Smooth muscle cell (in vitro differentiated cells): ENCODE results near the gene NEDD9. TPM values are rescaled to one million over a fixed set of nuclear protein-coding genes. Genes with fewer than 3 reads are reported as not detected.

Source experiments
- DNase-seq: peaks from one replicate; lab custom pipeline; 2025; ENCODE audit not compliant: unreplicated experiment; lab: John Stamatoyannopoulos, UW
- H2AFZ ChIP-seq: fragments of 200-600 bp; sonication (generic); 2 replicates; pipeline ENCODE4 v1.6.0; 2016; ENCODE audit warnings: antibody characterized with exemption, low read depth, mild to moderate bottlenecking
- H3F3A ChIP-seq: fragments of 200-600 bp; sonication (generic); 2 replicates; pipeline ENCODE4 v1.6.0; 2017; ENCODE audit warnings: antibody characterized with exemption, low read depth
- H3K27ac ChIP-seq: fragments of 200-600 bp; sonication (generic); 2 replicates; pipeline ENCODE4 v1.5.1; 2016; ENCODE audit warnings: low read depth, mild to moderate bottlenecking
- H3K27me3 ChIP-seq: fragments of 200-600 bp; sonication (generic); 2 replicates; pipeline ENCODE4 v1.6.1; 2016; ENCODE audit warnings: low read depth, mild to moderate bottlenecking
- H3K36me3 ChIP-seq: fragments of 200-600 bp; sonication (generic); 2 replicates; pipeline ENCODE4 v1.5.1; 2016; ENCODE audit warnings: low read depth
- H3K4me1 ChIP-seq: fragments of 200-600 bp; sonication (generic); 2 replicates; pipeline ENCODE4 v1.5.1; 2016; ENCODE audit warnings: low read depth
- H3K4me2 ChIP-seq: fragments of 200-600 bp; sonication (generic); 2 replicates; pipeline ENCODE4 v1.6.0; 2016; ENCODE audit warnings: mild to moderate bottlenecking
- H3K4me3 ChIP-seq: fragments of 200-600 bp; sonication (generic); 2 replicates; pipeline ENCODE4 v1.5.1; 2016; ENCODE audit warnings: mild to moderate bottlenecking
- H3K79me2 ChIP-seq: fragments of 200-600 bp; sonication (generic); 2 replicates; pipeline ENCODE4 v1.6.0; 2016; ENCODE audit warnings: low read depth, mild to moderate bottlenecking
- H3K9ac ChIP-seq: fragments of 200-600 bp; sonication (generic); 2 replicates; pipeline ENCODE4 v1.6.0; 2016; ENCODE audit warnings: low read depth
- H3K9me3 ChIP-seq: fragments of 200-600 bp; sonication (generic); replicated peaks from 2 replicates; pipeline ENCODE4 v1.5.1; 2016; ENCODE audit warnings: low read depth
- H4K20me1 ChIP-seq: fragments of 200-600 bp; sonication (generic); 2 replicates; pipeline ENCODE4 v1.6.0; 2016; ENCODE audit warnings: low read depth
- CTCF ChIP-seq: fragments of 200-600 bp; sonication (generic); IDR thresholded peaks from 2 replicates; pipeline ENCODE4 v1.5.1; 2017; ENCODE audit warnings: borderline replicate concordance, mild to moderate bottlenecking, antibody characterized with exemption; ENCODE audit not compliant: insufficient read depth, poor library complexity, severe bottlenecking
- WGBS: methylation state at CpG from one replicate; pipeline ENCODE4 v1.1.7; 2016; ENCODE audit warnings: low lambda C conversion rate; 5-methylcytosine and 5-hydroxymethylcytosine counted together
- polyA plus RNA-seq: library from polyadenylated mRNA; unstranded; fragments of >200 nt; fragmentation: Nextera tagmentation; extraction: Ambion mirVana; gene quantifications from 2 replicates; pipeline ENCODE4 v1.2.1, GENCODE V29; 2016
- total RNA-seq: library from RNA; depleted of rRNA; stranded (reverse); fragments of >200 nt; gene quantifications from 2 replicates; pipeline ENCODE4 v1.2.3, GENCODE V29; 2014

NEDD9 gene
- total and polyA plus RNA-seq, 2 experiments from 2014 or later, result 85.6 to 127 TPM

GRCh38 chr6:11218538-11219399 is 13.7 kb downstream of the NEDD9 start:
- Histone ChIP-seq H2AFZ (no peak overlapping the region), H3K4me3 (no peak overlapping the region), H3K79me2 (peaks cover 100% of the 10 kb centered on the region), H3K9me3 (no peaks in the 10 kb centered on the region), H3K9ac (peak overlapping the region; percentile 84), H3K36me3 (no peaks in the 10 kb centered on the region), H3F3A (peaks cover 35% of the 10 kb centered on the region), H3K4me2 (peak overlapping the region; percentile 70), H3K4me1 (peaks cover 35% of the 10 kb centered on the region), H3K27ac (peak overlapping the region; percentile 99), H3K27me3 (no peaks in the 10 kb centered on the region), H4K20me1 (peaks cover 100% of the 10 kb centered on the region)
- WGBS, result 25% methylated on average over 12 of the region's 12 CpGs
- no peak for DNase-seq
- no peak for TF ChIP-seq CTCF

GRCh38 chr6:11218102-11218442 is 14.4 kb downstream of the NEDD9 start:
- Histone ChIP-seq H3K4me1 (peaks cover 31% of the 10 kb centered on the region), H2AFZ (no peak overlapping the region), H3K27me3 (no peaks in the 10 kb centered on the region), H3K27ac (peak overlapping the region; percentile 99), H3K79me2 (peaks cover 100% of the 10 kb centered on the region), H3F3A (peaks cover 34% of the 10 kb centered on the region), H4K20me1 (peaks cover 100% of the 10 kb centered on the region), H3K9me3 (no peaks in the 10 kb centered on the region), H3K36me3 (no peaks in the 10 kb centered on the region), H3K4me3 (no peak overlapping the region), H3K9ac (peak overlapping the region; percentile 84), H3K4me2 (peak overlapping the region; percentile 70)
- DNase-seq, result no peak
- TF ChIP-seq CTCF, result no peak
- WGBS, result 90% methylated on average over 3 of the region's 3 CpGs

- H3K27ac ChIP-seq, result peak overlapping the region; percentile 99
- no peak for DNase-seq
These were observed 14.9 kb downstream of the NEDD9 start for GRCh38 chr6:11217360-11218101.

More at GRCh38 chr6:11217360-11218101, 14.9 kb downstream of the NEDD9 start:
- H2AFZ ChIP-seq, result no peak overlapping the region
- H3K4me1 ChIP-seq, result peaks cover 31% of the 10 kb centered on the region
- 72% methylated on average over 4 of the region's 4 CpGs for WGBS
- H3K4me2 ChIP-seq, result peak overlapping the region; percentile 70
- no peak for TF ChIP-seq CTCF
- H3K79me2 ChIP-seq, result peaks cover 100% of the 10 kb centered on the region
- H4K20me1 ChIP-seq, result peaks cover 100% of the 10 kb centered on the region
- no peak overlapping the region for H3K9ac ChIP-seq
- H3K36me3 ChIP-seq, result no peaks in the 10 kb centered on the region
- peaks cover 32% of the 10 kb centered on the region for H3F3A ChIP-seq
- H3K4me3 ChIP-seq, result no peak overlapping the region
- no peaks in the 10 kb centered on the region for H3K9me3 ChIP-seq
- H3K27me3 ChIP-seq, result no peaks in the 10 kb centered on the region
